HG02852 (cell line): Measurements from ENCODE around the gene HSD17B4.
"Not testable (repeated sequence)": the region's sequence is repeated elsewhere in the genome, so short reads cannot be mapped to it uniquely, and the experiment has no call there.

Experiments used
- ATAC-seq: cut with Tn5 transposase; IDR thresholded peaks from one replicate; pipeline ENCODE4 v1.9.1; 2021; ENCODE audit warnings: mild to moderate bottlenecking, moderate library complexity; ENCODE audit not compliant: unreplicated experiment

Gene HSD17B4

DNA sequence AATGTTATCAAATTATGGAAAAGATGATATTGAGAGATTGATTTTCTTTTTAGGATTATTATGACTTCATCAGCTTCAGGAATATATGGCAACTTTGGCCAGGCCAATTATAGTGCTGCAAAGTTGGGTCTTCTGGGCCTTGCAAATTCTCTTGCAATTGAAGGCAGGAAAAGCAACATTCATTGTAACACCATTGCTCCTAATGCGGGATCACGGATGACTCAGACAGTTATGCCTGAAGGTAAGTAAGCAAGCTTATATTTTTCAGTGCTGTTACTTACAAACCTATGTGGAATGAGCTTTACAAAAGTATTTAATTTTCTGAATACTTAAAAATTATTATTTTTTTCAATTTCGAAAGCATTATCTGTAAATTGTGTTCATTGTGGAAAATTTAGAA is 26.5 kb downstream of the HSD17B4 start:
- no peak for ATAC-seq

DNA sequence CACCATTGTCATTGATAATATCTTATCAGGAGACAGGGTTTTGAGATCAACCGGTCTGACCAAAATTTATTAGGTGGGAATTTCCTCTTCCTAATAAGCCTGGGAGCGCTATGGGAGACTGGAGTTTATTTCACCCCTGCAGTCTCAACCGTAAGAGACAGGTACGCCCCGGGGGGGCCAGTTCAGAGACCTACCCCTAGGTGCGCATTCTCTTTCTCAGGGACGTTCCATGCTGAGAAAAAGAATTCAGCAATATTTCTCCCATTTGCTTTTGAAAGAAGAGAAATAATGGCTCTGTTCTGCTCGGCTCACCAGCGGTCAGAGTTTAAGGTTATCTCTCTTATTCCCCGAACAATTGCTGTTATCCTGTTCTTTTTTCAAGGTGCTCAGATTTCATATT is 28.3 kb downstream of the HSD17B4 start:
- not testable (repeated sequence) for ATAC-seq

DNA sequence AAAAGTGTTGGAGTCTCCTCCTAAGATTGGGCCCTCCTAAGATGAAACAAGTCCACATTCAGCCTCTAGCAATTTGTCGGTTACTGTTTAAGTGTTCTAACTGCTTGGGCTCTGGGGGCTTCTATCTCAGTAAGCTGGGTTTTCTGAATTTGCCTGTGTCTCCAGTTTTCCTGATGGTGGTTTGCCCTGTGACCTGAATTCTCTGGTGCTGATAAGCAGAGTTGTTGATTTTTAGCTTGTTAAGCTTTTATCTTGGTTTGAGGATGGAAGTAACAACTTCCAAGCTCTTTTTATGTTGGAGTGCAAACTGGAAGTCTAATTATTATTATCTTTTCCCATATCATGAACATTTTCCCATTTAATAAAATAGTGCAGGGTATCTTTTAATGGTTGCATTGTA is 30.9 kb downstream of the HSD17B4 start:
- no peak for ATAC-seq

DNA sequence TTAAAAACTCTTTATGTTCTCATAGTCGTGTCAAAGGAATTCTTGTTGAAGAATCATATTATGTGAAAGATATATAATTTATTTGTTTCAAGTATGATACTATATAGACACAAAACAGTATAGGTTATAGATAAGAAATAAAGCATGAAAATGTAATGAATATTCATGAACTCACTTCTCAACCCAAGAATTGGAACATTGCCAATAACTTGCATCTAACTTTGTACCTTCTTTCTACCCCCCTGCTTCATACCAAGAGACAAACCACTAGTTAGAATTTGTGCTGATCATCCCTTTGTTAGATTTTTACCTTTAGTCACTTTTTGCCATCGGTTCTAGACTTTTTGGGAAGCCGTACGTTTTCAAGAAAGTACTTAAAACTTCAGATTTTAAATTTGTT is 32.6 kb downstream of the HSD17B4 start:
- ATAC-seq = no peak

DNA sequence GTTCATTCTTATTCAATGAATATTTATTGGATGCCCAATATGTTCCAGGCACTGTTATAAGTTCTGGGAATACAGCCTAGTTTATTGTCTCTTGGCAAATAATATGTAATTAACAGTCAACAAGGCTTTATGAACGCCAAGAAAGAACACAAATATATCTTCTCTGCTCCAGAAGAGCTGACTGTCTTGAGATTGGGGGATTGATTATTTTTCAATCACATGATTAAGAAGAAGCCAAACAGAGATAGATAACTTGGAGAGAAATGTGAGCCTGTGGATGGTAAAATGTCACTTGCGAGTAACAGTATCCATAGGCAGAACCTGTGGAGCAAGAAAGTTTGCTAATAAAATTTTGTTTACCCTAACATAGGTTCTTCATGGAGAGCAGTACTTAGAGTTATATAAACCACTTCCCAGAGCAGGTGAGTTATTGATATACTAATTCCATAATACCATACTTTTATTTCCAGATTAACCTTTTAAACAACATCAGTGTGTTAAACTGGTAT is 49.4 kb downstream of the HSD17B4 start:
- no peak for ATAC-seq

DNA sequence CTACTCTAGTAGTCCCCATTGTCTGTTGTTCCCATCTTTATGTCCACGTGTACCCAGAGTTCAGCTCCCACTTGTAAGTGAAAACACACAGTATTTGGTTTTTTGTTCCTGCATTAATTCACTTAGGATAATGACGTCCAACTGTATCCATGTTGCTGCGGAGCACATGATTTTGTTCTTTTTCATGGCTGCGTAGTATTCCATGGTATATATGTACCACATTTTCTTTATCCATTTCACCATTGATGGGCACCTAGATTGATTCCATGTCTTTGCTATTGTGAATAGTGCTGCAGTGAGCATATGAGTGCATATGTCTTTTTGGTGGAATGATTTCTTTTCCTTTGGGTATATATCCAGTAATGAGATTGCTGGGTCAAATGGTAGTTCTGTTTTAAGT is 51.6 kb downstream of the HSD17B4 start:
- not testable (repeated sequence) for ATAC-seq

DNA sequence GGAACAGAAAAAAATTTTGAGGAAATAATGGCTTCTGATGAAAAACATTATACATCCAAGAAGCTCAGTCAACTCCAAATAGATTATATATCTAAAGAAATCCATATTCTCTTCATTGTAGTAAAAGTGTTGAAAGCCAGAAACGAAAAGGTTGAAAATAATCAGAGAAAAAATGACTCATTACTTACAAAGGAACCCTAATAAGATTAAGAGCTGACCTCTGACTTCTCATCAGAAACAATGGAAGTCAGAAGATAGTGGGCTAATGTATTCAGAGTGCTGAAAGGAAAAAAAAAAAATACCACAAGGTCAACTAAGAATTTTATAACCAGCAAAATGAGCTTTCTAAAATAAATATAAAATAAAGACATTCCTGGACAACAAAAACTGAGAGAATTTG is 60.0 kb downstream of the HSD17B4 start:
- ATAC-seq = no peak

DNA sequence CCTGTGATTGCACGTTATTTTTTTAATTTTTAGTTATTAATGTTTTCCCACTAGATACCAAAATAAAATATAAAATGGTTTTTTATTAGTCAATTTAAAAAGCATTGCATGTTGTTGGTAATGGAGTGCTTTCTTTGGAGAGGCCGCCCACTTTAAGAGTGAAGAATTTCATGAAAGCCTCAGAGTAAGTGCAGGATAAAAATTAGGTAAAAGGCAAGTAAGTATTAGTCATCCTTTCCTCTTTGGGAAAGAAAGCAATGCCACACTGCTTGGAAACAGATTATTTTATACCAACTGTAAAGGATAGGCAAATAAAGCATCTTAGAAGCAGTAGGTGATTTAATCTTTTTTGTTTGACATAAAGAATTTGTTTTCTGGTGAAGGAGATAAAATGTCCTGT is 62.9 kb downstream of the HSD17B4 start:
- no peak for ATAC-seq

DNA sequence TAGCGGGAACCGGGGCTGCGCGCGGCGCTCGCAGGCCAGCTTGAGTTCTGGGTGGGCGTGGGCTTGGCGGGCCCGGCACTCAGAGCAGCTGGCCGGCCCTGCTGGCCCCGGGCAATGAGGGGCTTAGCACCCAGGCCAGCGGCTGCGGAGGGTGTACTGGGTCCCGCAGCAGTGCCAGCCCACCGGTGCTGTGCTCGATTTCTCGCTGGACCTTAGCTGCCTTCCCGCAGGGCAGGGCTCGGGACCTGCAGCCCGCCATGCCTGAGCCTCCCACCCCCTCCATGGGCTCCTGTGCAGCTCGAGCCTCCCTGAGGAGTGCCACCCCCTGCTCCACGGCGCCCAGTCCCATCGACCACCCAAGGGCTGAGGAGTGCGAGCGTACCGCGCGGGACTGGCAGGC is 64.8 kb downstream of the HSD17B4 start:
- not testable (repeated sequence) for ATAC-seq

DNA sequence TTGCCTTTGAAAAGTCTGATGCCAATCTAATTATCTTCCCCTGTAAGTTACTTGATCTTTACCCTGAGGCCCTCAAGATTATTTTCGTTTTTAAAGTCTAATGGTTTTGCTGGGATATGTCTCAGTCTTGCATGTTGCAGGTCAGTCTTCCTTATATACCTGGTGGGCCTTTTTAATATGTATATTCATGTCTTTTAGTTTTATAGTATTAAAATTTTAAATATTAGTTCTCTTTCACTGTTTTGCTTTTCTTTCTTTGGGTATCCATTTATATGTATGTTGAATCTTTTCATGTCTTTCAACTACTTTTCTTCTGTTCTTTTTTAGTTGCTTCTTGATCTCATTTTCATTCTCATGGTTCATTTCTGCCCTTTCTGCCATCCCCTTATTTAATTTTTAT is 68.9 kb downstream of the HSD17B4 start:
- no peak for ATAC-seq

DNA sequence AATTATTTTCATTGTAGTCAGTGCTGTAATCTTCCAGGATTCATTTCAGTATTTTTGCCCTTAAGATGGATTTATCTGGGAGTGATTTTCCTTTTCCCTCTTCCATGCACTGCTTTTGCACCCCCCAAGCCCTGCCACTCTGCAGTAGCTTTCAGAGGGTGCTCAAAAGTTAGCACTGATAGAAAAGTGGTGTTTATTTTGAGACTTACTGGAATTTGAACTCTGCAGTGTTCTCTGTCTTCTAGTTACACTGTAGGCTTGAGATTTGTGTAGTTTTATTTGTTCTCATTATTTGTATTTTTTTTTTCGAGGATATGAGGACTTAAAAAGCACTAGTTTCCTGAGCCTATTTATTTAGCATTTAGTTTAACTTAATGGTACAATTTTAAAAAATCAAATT is 70.5 kb downstream of the HSD17B4 start:
- no peak for ATAC-seq

DNA sequence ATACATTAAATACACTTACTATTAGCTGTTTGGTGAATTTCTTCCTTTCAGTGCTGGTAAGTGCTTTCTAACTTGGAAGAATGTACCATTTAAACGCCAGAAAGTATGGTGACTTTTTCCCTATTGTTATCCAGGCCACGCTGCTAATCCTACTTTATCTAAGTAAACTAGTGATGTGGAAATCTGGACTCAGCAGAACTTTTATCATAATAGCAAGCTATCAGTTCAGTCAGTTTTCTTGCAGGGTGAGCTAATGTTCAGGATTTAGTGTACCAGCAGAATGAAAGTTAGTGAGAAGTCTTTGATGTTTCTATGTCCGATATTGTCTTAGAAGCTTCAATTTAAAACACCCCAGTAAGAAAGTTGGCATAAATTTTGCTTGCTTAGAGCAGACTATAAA is 72.2 kb downstream of the HSD17B4 start:
- no peak for ATAC-seq

DNA sequence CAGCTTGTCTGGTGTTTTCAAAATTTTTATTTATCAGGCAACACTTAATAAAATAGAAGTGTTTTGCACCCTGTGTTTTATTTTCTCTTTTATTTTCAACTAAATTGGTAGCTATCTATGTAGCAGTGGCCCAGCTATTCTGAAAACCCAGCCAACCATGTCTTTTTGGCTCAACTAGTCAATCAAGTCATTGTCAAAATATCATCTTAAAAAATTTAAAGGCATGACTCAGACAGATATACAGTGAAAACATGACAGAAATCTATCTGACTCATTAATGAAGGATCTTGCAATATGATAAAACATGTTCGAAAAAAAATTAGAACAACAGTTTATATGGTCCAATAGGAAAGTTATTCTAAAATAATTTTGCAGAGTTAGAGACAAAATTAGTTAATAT is 75.1 kb downstream of the HSD17B4 start:
- ATAC-seq = no peak

DNA sequence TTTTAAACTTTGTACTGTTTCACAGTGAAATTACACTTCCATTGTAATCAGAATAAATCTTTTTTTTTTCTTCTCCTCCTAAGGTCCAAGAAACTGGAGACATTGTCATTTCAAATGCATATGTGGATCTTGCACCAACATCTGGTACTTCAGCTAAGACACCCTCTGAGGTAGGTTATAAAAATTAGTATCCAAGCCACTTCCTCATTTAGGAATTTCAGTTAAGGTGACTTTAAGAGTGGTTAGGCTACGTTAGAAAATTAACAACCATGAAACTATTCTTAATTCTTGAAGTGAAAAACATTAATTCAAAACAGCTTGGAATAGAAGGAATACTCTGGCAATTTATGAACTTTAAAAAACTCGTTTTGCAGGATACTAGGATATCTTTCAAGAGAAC is 77.5 kb downstream of the HSD17B4 start:
- no peak for ATAC-seq

DNA sequence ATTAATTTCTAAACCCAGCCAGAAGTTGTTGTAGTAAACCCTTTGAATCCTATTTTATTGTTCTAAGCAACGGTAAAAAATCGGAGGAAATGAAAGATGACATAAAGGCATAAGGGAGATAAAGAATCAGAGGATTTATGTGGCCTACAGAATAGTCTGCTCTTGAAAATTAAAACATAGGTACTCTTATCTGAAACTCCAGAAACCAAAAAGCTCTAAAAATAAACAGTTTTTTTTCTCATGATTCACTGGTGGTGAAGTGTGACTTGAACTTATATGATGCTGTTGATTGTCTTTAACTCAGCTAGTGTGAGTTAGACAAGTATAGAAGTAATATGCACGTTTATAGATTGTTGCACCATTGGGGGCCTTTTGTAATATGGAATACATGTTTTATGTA is 80.3 kb downstream of the HSD17B4 start:
- ATAC-seq = no peak

DNA sequence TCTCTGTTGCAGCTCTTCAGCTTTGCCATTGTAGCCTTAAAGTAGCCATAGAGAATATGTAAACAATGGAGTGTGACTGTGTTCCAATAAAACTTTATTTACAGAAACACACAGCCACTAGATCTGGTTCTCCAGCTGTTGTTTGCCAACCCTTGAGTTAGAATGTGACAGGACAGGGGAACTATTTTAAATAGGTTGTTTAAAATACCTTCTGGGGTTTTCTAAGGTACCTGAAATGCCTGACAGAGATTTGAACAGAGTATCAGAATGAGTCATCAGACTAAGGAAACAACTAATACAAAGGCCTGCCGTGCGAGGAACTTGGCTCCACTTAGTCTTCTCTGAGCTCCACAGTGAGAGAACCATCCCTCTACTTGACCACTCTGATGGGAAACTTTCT is 85.4 kb downstream of the HSD17B4 start:
- peak; percentile 100 for ATAC-seq

DNA sequence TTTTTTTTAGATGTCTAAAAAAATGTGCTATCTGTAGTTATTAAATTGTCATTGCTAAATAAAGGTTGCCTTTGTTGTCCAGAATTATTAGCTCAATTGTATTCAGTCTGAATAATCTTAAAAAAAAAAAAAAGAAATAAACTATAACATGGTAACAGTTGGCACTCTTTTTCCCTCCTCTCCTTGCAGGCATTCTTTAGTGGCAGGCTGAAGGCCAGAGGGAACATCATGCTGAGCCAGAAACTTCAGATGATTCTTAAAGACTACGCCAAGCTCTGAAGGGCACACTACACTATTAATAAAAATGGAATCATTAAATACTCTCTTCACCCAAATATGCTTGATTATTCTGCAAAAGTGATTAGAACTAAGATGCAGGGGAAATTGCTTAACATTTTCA is 89.4 kb downstream of the HSD17B4 start:
- no peak for ATAC-seq

DNA sequence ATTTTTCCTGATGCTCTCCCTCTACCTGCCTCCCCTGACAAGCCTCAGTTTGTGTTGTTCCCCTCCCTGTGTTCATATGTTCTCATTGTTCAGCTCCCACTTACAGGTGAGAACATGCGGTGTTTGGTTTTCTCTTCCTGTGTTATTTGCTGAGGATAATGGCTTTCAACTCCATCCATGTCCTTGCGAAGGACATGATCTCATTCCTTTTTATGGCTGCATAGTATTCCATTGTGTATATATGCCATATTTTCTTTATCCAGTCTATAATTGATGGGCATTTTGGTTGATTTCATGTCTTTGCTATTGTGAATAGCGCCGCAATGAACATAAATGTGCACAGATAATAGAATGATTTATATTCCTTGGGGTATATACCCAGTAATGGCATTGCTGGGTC is 99.5 kb downstream of the HSD17B4 start:
- no peak for ATAC-seq

DNA sequence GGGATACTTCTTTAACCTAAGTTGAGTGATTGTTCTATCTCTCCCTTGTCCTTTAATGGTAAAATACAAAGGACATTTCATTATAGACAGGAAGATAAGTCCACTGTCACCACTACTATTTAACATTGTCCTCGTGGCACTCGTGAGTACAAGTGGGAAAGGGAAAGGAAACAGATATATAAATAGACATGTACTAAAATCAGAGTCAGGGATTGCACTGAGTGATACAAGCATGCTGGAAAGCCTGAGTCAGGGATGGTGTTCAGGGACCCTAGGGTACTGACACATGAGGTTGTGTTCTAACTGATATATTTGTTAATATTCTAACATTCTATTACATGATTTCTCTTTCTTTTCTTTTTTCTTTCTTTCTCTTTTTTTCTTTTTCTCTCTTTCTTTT is 102.3 kb downstream of the HSD17B4 start:
- ATAC-seq = no peak

DNA sequence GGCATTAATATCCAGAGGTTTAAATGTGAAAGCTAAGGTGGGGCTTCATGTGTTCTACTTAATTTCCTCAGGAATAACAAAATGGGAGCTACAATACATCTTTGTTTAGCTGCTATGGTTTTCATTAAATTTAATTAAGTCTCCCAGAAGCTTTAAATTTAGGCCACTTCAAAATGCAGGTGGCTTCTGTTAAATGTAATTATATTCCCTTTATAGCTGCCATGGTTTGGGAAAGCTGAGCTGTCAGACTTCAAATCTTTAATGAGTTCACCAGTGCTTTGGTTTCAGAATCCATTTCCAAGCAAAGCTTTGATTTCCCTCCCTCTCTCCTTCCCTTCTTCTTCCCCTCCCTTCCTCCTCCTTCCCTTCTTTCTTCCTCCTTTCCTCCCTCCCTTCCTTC is 118.6 kb downstream of the HSD17B4 start:
- no peak for ATAC-seq

DNA sequence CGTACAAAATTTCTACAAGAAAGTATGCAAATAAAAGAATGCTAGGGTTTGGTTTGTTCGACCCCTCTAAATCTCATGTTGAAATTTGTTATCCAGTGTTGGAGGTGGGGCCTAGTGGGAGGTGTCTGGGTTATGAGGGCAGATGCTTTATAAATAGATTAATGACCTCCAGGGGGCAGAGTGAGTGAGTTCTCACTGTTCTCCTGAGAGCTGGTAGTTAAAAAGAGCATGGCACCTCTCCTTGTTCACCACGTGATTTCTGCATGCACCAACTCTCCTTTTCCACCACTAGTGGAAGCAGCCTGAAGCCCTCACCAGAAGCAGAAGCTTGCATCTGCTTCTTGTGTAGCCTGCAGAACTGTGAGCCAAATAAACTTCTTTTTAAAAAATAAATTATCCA is 126.6 kb downstream of the HSD17B4 start:
- ATAC-seq = peak; percentile 62

DNA sequence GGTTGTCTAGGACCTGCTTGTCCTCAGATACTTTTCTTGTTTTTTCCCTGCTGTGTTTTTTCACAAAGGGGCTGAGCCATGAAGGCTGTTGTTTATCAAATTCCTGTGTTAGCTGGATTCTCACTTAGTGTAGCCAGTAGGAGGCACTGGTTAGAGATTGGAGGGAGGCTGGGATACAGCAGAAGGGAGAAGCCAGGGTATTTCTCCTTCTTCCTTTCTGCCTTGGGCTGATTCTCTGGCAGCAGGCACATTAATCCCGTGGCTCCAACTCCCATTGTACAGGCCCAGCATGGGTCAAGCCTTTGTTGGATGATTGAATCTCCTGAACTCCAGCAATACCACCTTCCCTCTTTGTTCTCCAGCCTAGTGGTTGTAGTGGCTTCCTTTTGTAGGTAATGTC is 130.7 kb downstream of the HSD17B4 start:
- ATAC-seq = no peak

DNA sequence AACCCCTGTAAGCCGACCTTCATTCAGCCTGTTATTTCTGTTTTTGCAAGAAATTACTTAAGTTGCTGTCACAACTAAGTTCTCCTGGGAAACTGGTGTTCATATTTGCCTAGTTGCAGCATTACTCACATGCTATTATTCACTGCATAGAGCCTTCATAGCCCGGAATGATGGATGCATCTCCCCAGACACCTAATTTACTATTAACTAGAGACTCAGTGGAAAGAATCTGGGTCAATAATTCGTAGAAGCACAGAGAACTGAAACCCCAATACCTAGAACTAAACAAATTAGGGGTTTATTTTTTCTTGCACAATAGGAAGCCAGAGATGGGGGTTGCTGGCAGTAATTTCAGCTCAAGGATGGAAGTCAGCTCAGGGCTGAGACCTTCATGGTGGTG is 131.4 kb downstream of the HSD17B4 start:
- peak; percentile 77 for ATAC-seq
